OCI-M1 (cell line): ENCODE measurements around the gene BCKDHA.
"Not testable (repeated sequence)": the region's sequence is repeated elsewhere in the genome, so short reads cannot be mapped to it uniquely, and the experiment has no call there.

Experiments
- DNase-seq: peaks from one replicate; lab custom pipeline; 2025; lab: John Stamatoyannopoulos, UW

The BCKDHA gene

DNA sequence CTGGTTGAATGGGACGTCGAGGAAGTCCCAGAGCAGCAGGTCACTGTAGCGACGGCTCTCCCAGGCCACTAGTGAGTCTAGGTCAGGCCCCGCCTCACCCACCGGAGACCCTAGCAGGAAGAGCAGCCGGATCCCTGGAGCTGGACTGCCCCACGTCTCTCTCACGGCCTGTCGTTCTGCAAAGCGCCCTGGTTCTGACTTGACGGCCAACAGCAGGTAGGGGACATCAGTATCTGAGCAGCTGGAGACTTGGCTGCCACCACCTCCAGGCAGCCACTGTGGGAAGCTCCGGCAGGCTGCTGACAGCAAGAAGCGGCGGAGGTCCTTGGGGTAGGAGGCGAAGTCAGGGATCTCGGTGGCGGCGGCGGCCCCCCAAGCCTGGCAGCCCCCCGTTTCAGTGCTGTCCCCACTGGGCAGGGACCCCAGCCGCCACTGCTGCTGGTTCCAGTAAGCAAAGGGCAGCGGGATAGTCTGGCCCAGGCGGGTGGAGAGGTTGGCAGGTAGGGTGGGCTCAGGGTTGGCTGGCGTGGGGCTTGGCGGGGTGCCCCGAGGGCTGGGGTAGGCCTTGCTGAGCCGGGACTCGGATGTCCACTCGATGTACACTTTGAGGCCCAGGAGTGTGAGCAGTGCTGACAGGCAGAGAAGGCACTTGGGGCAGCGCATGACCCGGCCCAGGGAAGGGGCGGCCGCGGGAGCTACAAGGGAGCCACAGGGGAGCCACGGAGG, 28.7 kb downstream of the BCKDHA start:
- DNase-seq = no peak

DNA sequence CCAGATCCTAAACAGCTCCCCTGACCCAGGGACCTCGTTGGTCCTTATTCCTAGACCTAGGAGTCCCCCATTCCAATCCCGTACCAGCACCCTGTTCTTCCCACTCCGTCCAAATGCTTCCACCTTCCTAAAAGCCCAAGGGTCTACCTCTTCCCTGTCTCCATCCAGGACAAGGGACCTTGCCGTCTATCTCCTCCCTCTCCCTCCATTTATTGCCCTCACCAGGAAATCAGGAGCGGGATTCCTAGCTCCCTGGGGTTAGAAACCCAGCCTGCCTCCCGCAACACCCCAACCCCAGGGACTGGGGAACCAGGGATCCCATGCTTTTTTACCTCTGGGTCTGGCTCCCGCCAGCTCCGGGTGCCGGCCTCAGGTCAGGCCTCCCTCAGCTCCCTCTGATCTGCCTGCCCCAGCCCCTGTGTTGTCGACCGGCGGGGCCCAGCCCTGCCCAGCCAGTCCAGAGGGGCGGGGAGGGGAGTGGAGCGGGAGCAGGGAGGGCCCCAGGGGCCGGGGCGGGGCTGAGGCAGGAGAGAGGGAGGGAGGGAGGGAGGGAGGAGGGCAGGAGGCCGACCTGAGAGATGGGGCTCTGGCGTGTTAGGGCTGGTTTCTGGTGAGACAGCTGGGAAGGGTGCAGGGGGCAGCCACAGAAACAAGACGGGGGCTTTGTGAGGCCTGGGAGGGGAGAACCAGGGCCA, 29.5 kb downstream of the BCKDHA start, which contains the start of gene B3GNT8:
TSS of gene B3GNT8 (minus strand) at position 423 of the 695 bp plus-strand sequence. CDS start 596 bp downstream, outside the sequence.
- peak; percentile 81 for DNase-seq

DNA sequence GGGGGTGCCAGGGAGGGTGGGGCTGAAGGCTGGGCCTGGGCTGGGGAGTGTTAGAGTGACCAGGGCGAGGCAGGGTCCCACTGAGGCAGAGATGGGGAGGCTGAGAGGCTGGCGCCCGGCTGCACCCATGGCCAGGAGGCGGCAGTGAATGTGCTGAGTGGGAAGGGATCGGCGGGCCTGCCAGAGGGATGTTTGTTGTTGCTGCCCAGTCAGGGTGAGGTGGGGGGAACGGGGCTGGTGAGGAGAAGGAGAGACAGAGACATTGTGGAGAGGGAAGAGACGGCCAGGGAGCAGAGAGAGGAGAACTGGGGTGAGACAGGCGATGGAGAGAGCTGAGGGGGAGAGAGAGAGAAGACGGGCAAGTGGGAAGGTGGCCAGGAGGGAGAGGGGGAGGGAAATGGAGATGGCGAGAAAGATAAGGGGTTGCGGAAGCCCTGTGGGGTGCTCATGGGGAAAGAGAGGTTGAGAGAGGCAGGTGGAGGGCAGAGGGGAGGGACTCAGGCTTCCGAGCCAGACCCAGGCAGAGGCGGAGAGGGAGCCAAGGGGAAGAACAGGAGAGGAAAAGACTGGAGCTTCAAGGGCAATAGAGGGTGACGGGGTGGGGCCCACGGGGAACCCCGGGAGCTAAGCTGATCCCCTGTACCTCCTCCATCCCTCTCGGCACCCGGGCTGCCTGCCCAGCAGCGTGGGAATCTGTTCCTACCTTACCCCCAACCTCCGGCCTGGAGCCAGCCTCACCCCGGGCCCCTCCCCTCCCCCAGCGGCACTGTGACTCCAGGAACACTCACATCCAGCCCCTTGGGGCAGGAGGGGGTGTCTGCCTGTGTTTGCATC, 30.2 kb downstream of the BCKDHA start:
- DNase-seq = peak; percentile 32

DNA sequence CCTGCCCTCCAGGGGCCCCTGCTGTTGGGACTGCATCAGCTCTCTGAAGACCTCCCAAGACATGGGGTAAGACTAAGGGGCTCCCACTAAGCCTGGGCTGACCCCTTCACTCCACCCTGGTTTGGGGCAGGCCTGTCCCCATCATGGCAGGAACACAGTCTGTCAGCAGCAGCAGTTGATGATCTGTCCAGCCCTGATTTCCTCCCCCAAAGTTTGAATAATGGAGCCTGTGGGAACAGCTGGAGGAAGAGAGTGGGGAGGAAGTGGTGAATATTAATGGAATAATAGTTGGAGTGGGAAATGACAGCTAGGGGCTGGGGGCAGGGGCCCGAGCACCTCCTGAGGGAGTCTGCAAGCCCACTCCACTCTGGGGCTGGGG, 30.9 kb downstream of the BCKDHA start:
- DNase-seq = no peak

DNA sequence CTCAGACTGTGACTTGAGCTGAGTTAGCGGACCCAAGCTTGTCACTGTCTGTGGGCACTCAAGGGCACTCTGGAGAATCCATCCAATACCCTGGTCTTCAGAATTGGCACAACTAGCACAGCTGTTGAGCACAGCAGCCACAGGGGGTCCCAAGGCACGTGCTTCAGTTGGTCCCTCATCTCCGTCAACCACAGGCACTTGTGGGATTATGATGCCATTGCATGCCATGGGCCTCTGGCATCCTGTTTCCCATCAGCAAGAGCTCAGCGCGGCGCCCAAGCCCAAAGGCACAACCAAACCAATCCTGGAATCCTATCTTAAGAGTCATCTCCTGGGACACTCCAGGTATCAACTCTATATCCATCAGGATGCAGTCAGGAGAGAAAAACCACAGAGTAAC, 33.3 kb downstream of the BCKDHA start:
- DNase-seq = no peak

DNA sequence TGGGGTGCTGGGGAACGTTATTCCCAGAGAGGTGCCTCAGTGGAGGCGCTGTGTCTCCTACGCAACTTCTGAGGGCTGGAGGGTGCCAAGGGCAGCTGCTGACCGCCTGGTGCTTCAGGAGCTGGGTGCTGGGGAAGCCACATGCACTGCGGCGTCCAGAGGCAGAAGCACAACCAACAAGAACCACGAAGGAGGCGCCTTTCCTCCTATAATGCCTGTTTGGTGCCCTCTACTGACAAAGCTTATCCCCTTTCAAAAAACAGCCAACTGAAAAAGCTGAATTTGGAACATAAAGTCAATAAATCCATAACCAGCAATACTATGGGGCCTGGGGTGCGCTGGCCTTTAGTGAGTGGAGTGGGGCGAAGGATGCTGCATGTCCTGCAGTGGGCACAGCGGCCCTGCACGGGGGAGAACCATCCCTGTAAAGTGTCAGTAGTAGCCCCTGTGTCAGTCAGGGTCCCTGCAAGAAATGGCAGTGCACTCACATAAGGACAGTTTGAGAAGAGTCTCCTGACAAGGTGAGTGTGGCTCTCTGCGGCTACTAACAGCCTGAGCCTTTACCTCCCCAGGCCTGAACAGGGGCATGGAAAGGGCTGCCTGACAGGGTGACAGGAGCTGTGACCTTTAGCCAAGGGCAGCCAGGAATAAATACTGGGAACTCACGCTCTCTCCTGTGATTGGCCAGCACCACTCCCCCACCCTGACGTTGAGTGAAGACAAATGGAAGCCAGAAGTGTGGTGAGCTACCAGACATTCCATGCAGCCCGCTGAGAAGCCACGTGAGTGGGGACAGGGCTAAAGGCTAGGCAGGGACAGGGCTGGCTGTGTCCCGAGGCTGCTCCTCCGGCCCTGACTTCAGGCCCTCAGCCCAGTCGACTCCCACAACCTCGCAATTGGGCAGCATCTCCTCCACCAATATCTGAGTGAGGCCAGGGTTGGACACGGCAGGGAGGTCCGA, 34.1 kb downstream of the BCKDHA start:
- peak; percentile 61 for DNase-seq

DNA sequence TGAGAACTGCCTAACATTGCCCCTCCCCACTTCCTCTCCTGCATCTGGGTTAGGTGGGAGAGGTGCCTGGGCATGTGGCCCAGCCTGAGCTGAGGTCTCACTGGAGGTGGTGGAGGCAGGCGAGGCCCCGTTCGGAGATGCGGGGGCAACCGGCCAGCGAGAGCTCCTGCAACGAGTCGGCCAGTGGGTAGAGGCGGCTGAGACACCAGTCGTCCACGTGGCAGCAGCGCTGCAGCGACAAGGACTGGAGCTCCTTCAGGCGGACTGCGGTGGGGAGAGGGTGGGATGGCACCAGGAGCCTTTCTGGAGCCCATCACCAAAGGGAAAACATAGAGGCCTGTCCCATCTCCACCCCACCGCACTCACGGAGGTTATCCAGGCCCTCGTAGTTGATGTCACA, 35.6 kb downstream of the BCKDHA start:
- no peak for DNase-seq

DNA sequence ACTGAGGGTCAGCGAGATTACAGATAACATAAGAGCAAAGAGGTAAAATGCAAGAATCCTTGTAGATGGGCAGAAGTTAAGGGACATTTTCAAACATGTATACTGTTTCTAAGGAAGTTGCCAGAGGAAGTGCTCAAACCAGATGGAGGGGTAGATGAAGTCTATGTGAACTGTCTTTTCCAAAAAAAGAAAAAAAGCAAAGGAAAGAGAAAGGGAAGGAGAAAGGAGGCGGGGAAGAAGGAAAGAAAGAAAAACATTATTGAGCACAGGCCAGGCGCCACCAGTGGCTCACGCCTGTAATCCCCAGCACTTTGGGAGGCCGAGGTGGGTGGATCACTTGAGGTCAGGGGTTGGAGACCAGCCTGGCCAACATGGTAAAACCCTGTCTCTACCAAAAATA, 36.8 kb downstream of the BCKDHA start:
- no peak for DNase-seq

DNA sequence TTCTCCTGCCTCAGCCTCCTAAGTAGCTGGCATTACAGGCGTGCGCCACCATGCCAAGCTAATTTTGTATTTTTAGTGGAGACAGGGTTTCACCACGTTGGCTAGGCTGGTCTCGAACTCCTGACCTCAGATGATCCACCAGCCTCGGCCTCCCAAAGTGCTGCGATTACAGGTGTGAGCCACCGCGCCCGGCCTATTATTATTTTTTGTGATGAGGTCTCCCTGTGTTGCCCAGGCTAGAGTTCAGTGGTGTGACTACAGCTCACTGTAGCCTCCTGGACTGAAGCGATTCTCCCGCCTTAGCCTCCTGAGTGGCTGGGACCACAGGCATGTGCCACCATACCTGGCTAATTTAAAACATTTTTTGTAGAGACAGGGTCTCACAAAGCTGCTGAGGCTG, 37.8 kb downstream of the BCKDHA start:
- not testable (repeated sequence) for DNase-seq

DNA sequence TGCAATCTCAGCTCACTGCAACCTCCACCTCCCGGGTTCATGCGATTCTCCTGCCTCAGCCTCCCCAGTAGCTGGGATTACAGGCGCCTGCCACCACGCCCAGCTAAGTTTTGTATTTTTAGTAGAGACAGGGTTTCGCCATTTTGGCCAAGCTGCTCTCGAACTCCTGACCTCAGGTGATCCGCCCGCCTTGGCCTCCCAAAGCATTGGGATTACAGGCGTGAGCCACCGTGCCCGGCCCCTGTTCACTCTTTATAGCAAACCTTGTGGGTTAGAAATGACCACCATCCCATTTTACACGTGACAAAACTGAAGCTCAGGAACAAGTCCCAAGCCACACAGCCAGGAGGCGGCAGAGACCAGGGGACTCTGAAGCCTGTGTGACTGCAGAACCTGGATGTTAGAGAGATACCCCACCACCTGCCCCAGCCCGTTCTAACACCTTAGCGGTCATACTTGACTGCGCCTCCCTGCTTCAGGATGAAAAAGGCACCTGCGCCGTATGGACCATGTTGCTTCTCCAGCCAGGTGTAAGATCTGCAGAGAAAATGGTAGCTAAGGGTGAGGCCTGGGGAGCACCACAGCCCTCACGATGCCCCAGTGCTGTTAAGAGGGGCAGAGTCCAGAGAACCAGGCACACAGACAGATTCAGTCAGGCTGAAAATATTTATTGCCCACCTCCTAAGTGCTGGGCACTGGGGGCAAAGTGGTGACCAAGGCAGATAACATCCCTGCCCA, 38.5 kb downstream of the BCKDHA start:
- no peak for DNase-seq

DNA sequence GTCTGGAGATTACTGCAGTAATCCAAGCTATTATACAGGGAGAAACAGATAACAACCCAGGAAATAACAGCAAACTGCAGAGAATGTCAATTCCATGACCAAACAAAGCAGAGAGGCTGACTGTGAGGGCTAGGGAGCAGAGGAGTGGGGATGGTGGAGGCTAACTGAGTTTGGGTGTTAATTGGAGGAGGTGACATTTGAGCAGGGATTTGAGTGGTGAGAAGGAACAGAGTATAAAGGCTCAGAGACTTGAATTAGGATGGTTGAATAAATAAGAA, 39.0 kb downstream of the BCKDHA start:
- DNase-seq = no peak

DNA sequence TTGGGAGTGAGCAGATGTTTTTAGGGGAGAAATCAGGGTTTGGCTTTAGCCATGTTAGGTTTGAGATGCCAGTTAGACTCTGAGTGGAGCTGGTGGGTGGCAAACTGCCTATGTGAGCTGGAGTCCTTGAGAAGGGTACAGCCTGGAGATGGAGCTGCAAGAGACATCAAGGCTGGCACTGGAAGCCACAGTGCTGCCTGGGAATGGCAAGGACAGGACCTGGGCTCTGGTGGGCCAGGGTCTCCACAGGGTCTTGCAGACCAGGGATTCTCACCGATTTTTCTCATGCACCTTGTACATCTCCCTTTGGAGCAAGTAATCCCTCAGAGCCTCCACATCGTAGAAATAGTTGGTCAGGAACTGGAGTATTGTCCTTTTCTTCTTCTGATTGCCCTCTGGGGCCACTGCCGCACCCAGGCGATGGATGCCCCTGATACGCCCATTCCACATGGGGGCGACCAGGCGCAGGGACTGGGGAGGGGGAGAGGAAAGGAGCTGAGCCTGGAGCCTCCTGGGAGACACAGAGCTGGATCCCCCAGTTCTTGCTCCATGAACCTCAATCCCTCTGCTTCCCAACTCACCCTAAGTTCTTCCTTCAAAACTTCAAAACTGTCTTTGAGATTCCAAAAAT, 40.4 kb downstream of the BCKDHA start:
- DNase-seq = no peak

DNA sequence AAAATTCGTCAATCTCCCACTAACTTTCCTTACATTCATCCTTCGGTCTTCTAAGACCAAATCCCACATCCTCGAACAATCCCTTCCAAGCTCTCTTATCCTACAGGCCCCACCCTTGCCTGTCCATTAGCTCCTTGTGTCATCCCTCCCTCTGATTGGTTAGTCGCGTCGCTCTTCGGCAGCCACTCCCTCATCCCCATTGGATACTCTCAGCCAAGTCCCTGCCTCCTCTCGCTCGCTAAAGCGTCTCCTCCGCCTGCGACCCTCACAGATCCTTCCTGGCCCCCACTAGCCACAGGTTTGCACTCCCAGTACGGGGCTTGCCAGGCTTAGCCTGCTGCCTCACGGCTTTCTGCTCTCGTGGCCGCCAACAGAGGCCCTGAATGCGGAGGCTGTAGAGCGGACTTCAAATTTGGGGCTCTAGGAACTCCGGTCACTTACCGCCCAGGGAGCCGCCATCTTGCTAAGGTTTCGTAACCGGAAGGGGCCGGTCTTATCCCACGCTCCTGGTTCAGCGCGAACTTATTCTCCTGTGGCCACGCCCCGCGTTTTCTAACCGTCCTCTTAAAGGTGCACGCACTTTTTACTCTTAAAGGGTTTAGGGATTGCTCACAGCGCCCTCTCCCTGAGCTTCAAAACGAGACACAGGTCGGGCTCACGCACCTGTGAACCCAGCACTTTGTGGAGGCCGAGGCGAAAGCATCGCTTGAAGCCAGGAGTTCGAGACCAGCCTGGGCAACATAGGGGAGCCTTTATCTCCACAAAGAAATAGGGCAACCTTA, 42.0 kb downstream of the BCKDHA start, which contains the start of gene DMAC2:
TSS of gene DMAC2 (minus strand) at position 472 of the 782 bp plus-strand sequence. CDS start at position 459, 13 bp downstream.
- DNase-seq = peak; percentile 100

DNA sequence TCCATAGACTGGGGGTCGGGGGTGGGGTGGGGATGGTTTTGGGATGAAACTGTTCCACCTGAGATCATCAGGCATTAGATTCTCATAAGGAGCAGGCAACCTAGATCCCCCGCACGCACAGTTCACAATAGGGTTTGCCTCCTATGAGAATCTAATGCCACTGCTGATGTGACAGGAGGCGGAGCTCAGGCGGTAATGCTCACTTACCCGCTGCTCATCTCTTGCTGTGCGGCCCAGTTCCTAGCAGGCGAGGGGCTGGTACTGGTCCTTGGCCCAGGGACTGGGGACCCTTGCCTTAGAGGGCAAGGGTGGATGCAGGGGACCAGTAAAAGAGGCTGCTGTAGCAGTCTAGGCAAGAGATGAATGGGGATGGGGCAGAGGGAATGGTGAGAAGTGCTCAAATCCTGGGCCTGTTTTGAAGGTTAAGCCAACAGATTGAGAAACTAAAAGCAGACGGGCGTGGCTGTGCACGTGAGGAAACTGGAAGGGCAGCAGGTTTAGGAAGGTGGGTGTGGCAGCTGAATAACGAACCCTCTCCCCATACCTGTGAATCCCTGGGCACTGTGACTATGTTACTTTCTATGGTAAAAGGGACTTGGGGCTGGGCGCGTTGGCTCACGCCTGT, 43.8 kb downstream of the BCKDHA start:
- no peak for DNase-seq

DNA sequence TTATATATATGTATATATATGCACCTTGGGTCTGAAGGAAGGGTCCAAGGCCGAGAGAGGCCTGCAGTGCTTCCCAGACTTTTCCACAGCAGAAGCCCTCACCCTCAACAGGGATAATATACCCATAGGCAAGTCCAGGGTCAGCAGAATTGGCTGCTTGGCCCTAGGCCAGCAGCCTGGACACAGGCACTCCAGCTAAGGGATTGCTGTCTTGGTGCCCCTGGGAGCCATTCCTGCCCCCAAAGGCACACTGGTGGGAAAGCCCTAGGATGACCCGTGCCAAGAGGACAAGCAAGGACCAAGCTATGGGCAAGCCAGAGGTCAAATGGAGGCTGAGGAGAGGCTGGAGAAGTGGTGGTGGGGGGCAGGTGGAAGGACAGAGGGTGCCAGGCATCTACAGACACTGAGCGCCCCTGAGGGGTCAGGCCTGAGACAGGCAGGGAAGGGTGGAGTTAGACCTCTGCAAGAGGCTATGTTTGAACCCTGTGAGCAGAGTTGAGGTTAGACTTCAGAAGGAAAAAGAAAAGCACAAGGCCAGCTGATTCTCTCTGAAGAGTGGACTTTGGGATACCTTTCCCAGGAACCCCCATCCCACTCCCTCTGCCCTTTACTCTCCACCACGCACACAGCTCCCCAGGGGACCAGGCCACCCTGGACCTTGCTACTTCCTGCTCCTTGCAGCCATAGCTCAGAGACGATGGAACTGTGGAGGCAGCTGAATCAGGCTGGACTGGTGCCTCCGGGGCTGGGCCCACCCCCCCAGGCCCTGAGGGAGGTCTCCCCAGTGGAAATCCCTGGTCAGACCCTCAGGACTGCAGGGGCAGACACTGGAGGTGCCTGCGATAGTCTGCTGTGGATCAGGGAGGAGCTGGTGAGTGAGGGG, 45.1 kb downstream of the BCKDHA start, which contains the start of gene ERICH4:
TSS of gene ERICH4 (plus strand) at position 684 of the 883 bp plus-strand sequence. CDS start at position 698, 14 bp downstream.
- DNase-seq = no peak

DNA sequence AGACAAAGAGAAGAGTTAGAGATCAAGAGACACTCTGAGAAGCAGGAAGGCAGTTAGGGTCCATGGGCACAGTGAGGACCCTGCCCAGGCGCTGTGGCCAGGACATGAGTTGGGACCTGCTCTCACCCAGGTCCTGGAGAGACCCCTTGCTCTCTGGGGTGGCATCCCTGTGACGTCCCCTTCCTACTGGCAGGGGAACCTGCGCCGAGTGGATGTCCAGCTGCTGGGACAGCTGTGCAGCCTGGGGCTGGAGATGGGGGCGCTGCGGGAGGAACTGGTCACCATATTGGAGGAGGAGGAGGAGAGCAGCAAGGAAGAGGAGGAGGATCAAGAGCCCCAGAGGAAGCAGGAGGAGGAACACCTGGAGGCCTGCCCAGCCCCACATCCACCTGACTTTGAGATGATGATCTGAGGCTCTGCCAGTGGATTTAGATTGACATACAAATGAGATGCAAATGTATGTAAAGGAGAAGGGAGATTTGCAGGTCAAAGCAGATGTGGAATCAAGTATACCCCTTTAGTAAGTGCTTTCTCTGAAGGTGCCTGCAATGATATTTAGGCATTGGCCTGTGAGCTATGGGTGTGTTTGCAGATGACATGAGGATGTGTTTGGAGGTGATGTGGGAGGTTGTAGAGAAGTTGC, 46.3 kb downstream of the BCKDHA start:
- DNase-seq = no peak

DNA sequence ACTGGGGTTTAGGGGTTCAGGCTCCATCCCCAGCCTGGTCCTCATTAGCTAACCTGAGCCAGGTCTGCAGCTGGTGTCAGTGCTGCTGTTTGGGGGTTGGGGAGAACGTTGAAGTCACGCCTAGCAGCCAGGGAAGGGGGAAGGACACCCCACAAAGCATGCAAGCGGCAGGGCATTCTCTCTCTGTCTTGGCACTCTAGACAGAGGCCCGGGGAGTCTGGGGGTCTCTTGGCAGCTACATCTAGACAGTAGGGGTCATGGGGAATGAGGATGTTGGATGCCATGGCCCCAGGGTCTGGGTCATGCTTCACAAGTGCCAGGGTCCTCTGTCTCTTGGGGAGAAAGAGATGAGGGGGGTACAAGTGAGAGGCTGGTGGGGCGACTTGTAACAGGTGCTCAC, 48.0 kb downstream of the BCKDHA start:
- DNase-seq = no peak
